ENCODE measurements around the gene SIPA1L3.

DNA sequence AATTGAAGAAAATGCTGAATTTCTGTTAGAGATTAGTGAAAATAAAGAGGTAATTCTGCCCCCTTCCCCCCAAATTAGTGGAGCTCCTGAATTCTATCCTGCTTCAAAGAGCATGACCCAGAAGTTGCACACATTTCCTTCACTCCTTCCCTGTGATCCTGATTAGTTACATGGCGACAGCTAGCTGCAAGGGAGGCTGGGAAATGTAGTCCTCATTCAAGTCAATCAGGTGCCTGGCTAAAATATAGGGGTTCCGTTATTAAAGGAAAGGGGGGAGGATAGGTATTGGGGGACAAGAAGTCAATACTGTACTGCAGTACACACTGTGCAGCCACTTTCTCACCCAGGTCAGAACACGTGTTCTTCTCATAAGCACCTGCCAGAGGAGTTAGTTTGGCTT is 65.8 kb downstream of the SIPA1L3 start:
- TF ChIP-seq, protein P1, sequence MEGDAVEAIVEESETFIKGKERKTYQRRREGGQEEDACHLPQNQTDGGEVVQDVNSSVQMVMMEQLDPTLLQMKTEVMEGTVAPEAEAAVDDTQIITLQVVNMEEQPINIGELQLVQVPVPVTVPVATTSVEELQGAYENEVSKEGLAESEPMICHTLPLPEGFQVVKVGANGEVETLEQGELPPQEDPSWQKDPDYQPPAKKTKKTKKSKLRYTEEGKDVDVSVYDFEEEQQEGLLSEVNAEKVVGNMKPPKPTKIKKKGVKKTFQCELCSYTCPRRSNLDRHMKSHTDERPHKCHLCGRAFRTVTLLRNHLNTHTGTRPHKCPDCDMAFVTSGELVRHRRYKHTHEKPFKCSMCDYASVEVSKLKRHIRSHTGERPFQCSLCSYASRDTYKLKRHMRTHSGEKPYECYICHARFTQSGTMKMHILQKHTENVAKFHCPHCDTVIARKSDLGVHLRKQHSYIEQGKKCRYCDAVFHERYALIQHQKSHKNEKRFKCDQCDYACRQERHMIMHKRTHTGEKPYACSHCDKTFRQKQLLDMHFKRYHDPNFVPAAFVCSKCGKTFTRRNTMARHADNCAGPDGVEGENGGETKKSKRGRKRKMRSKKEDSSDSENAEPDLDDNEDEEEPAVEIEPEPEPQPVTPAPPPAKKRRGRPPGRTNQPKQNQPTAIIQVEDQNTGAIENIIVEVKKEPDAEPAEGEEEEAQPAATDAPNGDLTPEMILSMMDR (IDR thresholded peaks at IDR 0.05) = no peak
- TF ChIP-seq POLR2AphosphoS5 (IDR thresholded peaks at IDR 0.05) = no peak
- no peak for TF ChIP-seq POLR2A (IDR thresholded peaks at IDR 0.05)
- no peak for TF ChIP-seq EP300 (IDR thresholded peaks at IDR 0.05)

Measured in upper lobe of left lung (tissue), 4 donors.